Subcutaneous abdominal adipose tissue (tissue), 5 donors: Measurements from ENCODE around the gene BNC2.

ENCODE experiments used
- H3K27ac ChIP-seq: one replicate; pipeline ENCODE4 v1.7.0; 2013; ENCODE audit warnings: low read depth, mild to moderate bottlenecking, inconsistent platforms, low read length, moderate library complexity
- H3K27me3 ChIP-seq, 5 donors: one replicate each; pipeline ENCODE4 v1.7.0; 2013; ENCODE audit warnings: low read length in 5 of 5, inconsistent platforms in 1 of 5; ENCODE audit not compliant: control insufficient read depth in 5 of 5, insufficient read depth in 4 of 5
- H3K36me3 ChIP-seq, 5 donors: one replicate each; pipeline ENCODE4 v1.7.0; 2013; ENCODE audit warnings: low read length in 5 of 5; ENCODE audit not compliant: control insufficient read depth in 5 of 5, insufficient read depth in 5 of 5
- H3K4me1 ChIP-seq, 5 donors: one replicate each; pipeline ENCODE4 v1.7.0; 2013; ENCODE audit warnings: low read length in 5 of 5, mild to moderate bottlenecking in 3 of 5, moderate library complexity in 1 of 5; ENCODE audit not compliant: control insufficient read depth in 5 of 5, insufficient read depth in 5 of 5
- H3K4me3 ChIP-seq, 5 donors: one replicate each; pipeline ENCODE4 v1.7.0; 2013; ENCODE audit warnings: low read length in 5 of 5, low read depth in 1 of 5
- H3K9ac ChIP-seq, 5 donors: one replicate each; pipeline ENCODE4 v1.7.0; 2013; ENCODE audit warnings: low read length in 5 of 5, mild to moderate bottlenecking in 4 of 5, moderate library complexity in 3 of 5
- H3K9me3 ChIP-seq, 5 donors: one replicate each; pipeline ENCODE4 v1.7.0; 2013; ENCODE audit warnings: low read length in 5 of 5; ENCODE audit not compliant: control insufficient read depth in 5 of 5
- donor health status: healthy.
- donor health status: healthy.
- donor health status: healthy.
- donor health status: healthy.
- donor health status: healthy.

The BNC2 gene

DNA sequence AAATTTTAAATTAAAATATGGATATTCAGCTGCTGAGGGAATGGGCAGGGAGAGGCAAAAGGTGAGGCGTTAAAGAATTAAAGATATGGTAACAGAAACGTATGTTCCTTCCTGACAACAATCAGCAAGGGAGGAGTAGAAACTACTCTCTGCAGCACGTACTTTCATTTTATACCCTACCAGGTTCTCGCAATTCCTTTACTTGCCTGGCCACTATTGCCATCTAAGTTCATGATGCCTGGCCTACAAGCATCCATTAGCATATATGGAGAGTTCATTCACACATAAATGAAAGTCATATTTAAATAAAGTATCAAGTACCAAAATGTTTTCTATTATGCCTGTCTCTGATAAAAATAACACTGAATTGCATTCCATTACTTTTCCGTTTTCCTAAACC is 125.1 kb downstream of the BNC2 start:
- peaks cover 0 to 8% (median 0%) of the 10 kb centered on the region in 5 donors for H3K4me1 ChIP-seq
- H3K9me3 ChIP-seq, result no peaks in the 10 kb centered on the region

DNA sequence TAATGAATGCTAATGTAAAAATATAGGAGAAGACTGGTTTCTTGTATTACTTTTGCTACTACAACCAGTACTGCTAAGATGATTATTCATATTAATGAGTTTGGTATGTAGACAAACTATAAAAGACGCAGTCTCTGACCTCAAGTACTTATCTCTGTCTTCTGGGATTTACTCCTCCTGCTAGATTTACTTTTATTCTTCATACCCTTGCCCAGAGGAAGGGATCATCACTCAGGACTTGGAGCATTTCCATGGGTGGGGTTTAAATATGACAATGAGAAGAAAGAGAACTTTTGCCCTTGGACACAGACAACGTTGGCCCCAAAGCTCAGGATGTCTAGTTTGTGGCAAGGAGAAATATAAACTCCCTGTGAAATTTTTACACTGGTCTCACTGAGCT is 126.1 kb downstream of the BNC2 start:
- H3K9me3 ChIP-seq, result no peaks in the 10 kb centered on the region
- no peak overlapping the region for H3K9ac ChIP-seq
- H3K4me3 ChIP-seq, result no peak overlapping the region
- H3K27ac ChIP-seq, result no peak overlapping the region
- peaks cover 0 to 8% (median 0%) of the 10 kb centered on the region in 5 donors for H3K4me1 ChIP-seq
- no peaks in the 10 kb centered on the region for H3K27me3 ChIP-seq
- peaks cover 0 to 5% (median 0%) of the 10 kb centered on the region in 5 donors for H3K36me3 ChIP-seq

More for the DNA sequence above, 125.1 kb downstream of the BNC2 start:
- no peak overlapping the region for H3K9ac ChIP-seq
- no peaks in the 10 kb centered on the region for H3K36me3 ChIP-seq
- H3K27ac ChIP-seq, result no peak overlapping the region
- no peak overlapping the region for H3K4me3 ChIP-seq
- H3K27me3 ChIP-seq, result no peaks in the 10 kb centered on the region

DNA sequence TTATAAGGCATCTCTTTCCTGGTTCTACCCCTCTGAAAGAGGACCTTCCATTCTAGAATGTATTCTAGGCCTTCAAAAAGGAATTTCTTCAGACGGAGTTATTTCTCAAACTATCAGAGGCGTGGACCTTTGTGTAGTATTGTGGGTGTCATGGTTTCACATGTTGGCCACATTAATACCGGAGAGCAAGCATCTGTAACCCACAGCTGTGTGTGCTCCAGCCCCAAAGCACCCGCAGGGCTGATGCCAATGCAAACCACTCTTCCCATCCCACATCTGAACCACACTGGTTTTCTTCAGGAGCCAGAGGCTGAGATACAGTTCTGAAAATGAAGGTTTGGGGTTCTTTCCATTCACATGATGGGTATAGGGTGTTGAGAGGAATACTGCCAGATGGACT is 127.1 kb downstream of the BNC2 start:
- H3K36me3 ChIP-seq, result peaks cover 0 to 5% (median 0%) of the 10 kb centered on the region in 5 donors
- no peaks in the 10 kb centered on the region for H3K27me3 ChIP-seq
- H3K9me3 ChIP-seq, result no peaks in the 10 kb centered on the region
- no peak overlapping the region for H3K27ac ChIP-seq
- H3K4me3 ChIP-seq, result no peak overlapping the region
- peaks cover 0 to 8% (median 0%) of the 10 kb centered on the region in 5 donors for H3K4me1 ChIP-seq
- H3K9ac ChIP-seq, result no peak overlapping the region

DNA sequence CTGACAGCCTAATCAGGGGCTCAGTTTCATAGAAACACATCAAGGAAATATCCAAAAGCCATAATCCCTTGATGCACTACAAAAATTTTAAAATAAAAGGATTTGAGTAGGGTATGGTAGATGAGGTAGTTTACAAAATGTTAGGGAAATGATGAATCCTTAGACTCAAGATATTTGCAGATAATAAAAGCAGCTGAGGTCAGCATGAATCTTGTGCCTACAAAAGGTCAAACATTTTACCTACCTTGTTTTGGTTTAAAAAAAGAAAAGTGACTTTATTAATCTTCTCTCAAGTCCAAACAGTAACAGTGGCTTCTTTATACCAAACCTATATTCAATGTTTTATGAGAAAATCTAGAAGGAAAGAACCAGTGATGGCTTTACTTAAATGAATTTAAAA is 135.5 kb downstream of the BNC2 start:
- Histone ChIP-seq H3K36me3 (peaks cover 0 to 11% (median 0%) of the 10 kb centered on the region in 5 donors), H3K4me3 (no peak overlapping the region), H3K27ac (no peak overlapping the region), H3K9ac (no peak overlapping the region), H3K27me3 (no peaks in the 10 kb centered on the region), H3K4me1 (peaks cover 0 to 7% (median 0%) of the 10 kb centered on the region in 5 donors), H3K9me3 (no peaks in the 10 kb centered on the region)

DNA sequence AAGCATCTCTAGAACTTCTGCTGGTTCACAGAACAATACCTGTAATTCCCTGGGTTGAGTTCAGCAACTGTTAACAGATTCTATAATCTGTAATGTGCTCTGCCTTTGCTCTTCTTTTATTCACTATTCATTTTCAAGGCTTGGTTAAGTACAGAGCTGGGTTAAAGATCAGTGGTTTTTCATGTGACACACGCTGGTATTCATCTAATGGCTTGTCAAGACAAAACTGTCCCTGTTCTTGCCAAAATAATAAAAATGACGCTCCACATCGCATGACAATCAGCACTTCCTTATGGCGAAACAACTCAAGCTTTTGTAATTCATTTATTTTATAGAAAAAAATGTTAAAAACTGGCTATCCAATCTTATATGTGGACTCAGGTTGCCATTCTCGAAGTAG is 137.9 kb downstream of the BNC2 start:
- Histone ChIP-seq H3K9me3 (no peaks in the 10 kb centered on the region), H3K27me3 (no peaks in the 10 kb centered on the region), H3K36me3 (peaks cover 0 to 7% (median 0%) of the 10 kb centered on the region in 5 donors), H3K27ac (no peak overlapping the region), H3K9ac (no peak overlapping the region), H3K4me1 (peaks cover 0 to 22% (median 9%) of the 10 kb centered on the region in 5 donors), H3K4me3 (no peak overlapping the region)

DNA sequence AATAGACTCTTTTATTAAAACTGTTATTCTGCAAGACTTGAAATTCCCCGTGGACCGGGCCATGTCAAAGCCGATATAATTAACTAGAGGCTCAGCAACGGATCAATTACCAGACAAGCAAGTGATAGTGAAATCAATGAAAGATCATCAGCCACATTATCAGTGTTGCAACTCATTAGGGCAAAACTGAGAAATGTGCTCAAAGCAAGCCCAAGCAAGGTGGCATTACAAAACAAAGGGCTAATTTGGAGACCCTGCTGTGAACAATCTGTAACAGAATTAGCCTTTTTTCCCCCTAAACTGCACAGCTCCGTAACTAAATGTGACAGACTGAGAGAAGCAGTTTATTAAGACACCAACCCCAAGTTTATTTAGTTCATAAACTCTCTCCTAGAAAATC is 140.3 kb downstream of the BNC2 start:
- Histone ChIP-seq H3K4me3 (no peak overlapping the region), H3K27ac (no peak overlapping the region), H3K27me3 (no peaks in the 10 kb centered on the region), H3K4me1 (peaks cover 0 to 28% (median 22%) of the 10 kb centered on the region in 5 donors), H3K9me3 (no peaks in the 10 kb centered on the region), H3K9ac (no peak overlapping the region), H3K36me3 (peaks cover 0 to 7% (median 0%) of the 10 kb centered on the region in 5 donors)

DNA sequence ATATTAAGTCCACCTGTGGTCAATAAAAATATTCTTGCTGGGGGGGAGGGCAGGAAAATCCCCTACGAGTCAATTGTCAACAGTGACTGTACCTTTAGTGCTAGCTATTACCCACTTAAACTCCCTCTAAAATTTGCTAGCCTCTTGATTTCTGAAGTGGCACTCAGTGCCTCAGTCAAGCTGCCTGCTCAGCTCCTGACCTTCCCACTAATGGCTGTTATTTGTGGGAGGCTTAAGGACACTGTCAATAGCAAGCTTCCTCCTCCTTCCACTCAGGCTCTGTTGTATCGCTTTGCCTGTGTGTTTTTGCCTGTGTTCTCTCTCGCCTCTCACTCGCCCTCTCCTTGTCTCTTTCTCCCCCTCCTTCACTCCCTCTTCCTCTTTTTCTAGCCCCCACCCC is 140.8 kb downstream of the BNC2 start:
- H3K27me3 ChIP-seq, result no peaks in the 10 kb centered on the region
- no peak overlapping the region for H3K4me3 ChIP-seq
- no peak overlapping the region for H3K27ac ChIP-seq
- peaks cover 0 to 28% (median 22%) of the 10 kb centered on the region in 5 donors for H3K4me1 ChIP-seq
- H3K36me3 ChIP-seq, result peaks cover 0 to 5% (median 0%) of the 10 kb centered on the region in 5 donors
- H3K9ac ChIP-seq, result no peak overlapping the region
- no peaks in the 10 kb centered on the region for H3K9me3 ChIP-seq

DNA sequence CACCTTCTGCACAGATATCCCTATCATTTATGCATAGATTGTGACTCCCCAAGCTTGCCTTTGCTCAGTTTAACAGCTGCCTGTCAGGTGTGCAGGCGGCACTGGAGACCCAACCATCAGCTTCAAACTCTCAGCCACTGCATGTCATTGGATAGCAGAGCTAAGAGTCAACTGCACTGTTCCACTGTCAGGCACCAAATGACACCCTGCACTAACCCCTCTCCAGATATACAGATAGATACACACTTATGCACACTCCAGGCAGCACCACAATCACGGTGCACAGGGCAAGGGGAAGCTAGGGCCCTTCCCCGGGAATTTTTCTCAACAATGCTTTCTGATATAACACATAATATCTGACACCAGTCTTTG is 142.3 kb downstream of the BNC2 start:
- Histone ChIP-seq H3K27ac (peak overlapping the region; percentile 96), H3K4me1 (peaks cover 0 to 28% (median 22%) of the 10 kb centered on the region in 5 donors), H3K36me3 (no peaks in the 10 kb centered on the region), H3K27me3 (no peaks in the 10 kb centered on the region), H3K9ac (peak overlapping the region in 3 of 5 donors; percentile 71 to 90 (median 88)), H3K9me3 (no peaks in the 10 kb centered on the region), H3K4me3 (peak overlapping the region; percentile 70 to 82 (median 75))

DNA sequence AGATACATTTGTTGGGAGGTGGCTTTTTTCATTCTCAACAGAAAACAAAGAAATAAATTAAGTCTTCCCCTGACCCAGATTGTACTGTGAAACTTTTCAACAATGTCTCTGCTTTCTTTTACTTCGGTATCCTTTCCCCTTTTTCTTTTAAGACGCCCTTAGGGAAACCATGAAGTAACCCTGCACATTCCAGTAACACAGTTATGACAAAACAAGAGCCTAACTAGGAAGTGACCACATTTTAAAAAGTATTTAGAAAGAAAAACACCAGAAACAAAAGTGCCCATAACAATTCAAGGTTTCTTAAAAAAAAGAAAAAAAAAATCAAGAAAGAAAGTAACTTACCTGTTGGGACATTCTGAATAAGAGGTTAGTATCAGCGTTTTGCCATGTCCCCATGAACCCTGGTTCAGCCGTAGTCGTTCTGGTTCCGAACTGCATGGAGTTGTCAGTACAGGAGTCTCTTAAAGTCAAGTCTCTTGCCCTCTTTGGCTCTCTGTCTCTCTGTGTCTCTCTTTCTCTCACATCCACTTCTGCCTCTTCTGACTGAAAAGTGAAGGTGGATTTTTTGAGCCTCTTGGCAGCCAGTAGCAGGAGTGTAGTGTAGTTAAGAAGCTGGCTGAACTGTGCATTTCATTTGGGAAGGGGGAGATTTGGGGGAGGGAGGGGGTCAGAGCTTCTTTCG is 142.9 kb downstream of the BNC2 start:
- Histone ChIP-seq H3K4me3 (peak overlapping the region; percentile 70 to 82 (median 75)), H3K9me3 (no peaks in the 10 kb centered on the region), H3K27ac (peak overlapping the region; percentile 96), H3K36me3 (no peaks in the 10 kb centered on the region), H3K27me3 (no peaks in the 10 kb centered on the region), H3K9ac (peak overlapping the region; percentile 60 to 90 (median 81)), H3K4me1 (peaks cover 0 to 28% (median 22%) of the 10 kb centered on the region in 5 donors)

DNA sequence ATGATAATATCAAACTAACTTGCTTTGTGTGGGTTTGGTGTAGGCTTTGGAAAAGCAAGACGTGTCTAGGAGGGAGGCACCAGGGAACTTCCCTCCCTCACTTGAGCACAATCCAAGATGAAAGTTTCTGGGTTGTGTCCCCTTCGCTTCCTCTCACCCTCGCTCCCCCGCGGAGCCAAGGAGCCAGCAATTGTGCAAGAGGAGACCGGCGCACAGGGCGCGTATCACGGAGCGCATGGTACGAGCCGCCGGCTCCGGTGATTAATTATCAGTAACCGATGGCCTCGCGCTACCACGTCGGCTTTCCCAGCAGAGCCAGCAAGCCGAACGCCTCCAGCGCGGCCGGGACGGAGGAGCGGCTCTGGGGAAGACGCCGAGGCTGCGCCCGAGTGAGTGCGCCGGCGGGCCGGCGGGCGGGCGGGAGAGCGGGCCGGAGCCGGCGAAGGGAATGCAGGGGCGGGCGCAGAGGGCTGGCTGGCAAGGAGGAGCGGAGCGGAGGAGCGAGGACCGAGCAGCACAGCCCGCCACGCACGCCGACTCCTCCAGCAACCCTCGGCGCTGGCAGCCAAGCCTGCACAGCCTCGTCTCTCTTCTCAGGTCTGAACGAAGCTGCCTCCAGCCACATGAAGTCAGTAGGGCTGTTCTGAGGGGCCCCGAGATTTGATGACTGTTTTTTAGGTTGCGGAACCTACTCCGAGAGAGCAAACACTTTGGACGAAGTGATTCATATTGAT is 143.6 kb downstream of the BNC2 start:
- Histone ChIP-seq H3K4me3 (peak overlapping the region; percentile 70 to 82 (median 75)), H3K4me1 (peaks cover 0 to 33% (median 19%) of the 10 kb centered on the region in 5 donors), H3K27me3 (no peaks in the 10 kb centered on the region), H3K9ac (peak overlapping the region; percentile 64 to 90 (median 81)), H3K36me3 (no peaks in the 10 kb centered on the region), H3K9me3 (no peaks in the 10 kb centered on the region), H3K27ac (peak overlapping the region; percentile 96)
